Lower leg skin (tissue), 4 donors: ENCODE measurements around the gene SLC9A9. TPM values are rescaled to one million over a fixed set of nuclear protein-coding genes. Genes with fewer than 3 reads are reported as not detected.

Experiments used
- DNase-seq, 2 donors: peaks; one replicate each; pipeline ENCODE4 v3.0.0-alpha.2; 2019; ENCODE audit warnings: low spot score in 2 of 2
- H3K4me3 ChIP-seq: fragments of 200-600 bp; sonication (generic); 2 replicates; pipeline ENCODE4 v1.5.1; 2017; ENCODE audit warnings: mild to moderate bottlenecking, low read depth; ENCODE audit not compliant: poor library complexity, severe bottlenecking
- CTCF ChIP-seq, 3 donors: fragments of 450-650 bp; IDR thresholded peaks; one replicate each; pipeline ENCODE4 v1.5.1; 2016; ENCODE audit warnings: antibody characterized with exemption in 3 of 3, mild to moderate bottlenecking in 3 of 3, moderate library complexity in 2 of 3
- POLR2A ChIP-seq, 2 donors: fragments of 450-650 bp; IDR thresholded peaks; one replicate each; pipeline ENCODE4 v1.6.1; 2016 to 2017; ENCODE audit warnings: antibody characterized with exemption in 2 of 2, mild to moderate bottlenecking in 1 of 2, moderate library complexity in 1 of 2
- WGBS, 2 donors: methylation state at CpG; one replicate each; pipeline ENCODE4 v1.1.5; 2018; 5-methylcytosine and 5-hydroxymethylcytosine counted together
- intact Hi-C: fragments of 100-400 bp; cut with DNase I; formaldehyde crosslinking; loops from one replicate; pipeline ENCODE4 v1.15.0; 2023; ENCODE audit warnings: low total_unique reads
- total RNA-seq, 4 donors: library from RNA; depleted of rRNA; stranded (reverse); fragments of >200 nt; gene quantifications; one replicate each; pipeline ENCODE4 v1.1.0, GENCODE V29; 2016

Gene SLC9A9
- total RNA-seq, 4 donors from 2014 or later, result 14.6 to 40.8 (median 23.7) TPM

- no peak for DNase-seq
- intact Hi-C loops, result no loop called here
- TF ChIP-seq POLR2A (IDR thresholded peaks at IDR 0.05) (no peak), CTCF (IDR thresholded peaks at IDR 0.05) (no peak)
- no peak overlapping the region for H3K4me3 ChIP-seq
Observed at GRCh38 chr3:143256416-143256815, 591.9 kb downstream of the SLC9A9 start.

- DNase-seq, result no peak
- TF ChIP-seq POLR2A (IDR thresholded peaks at IDR 0.05), result no peak
- TF ChIP-seq CTCF (IDR thresholded peaks at IDR 0.05), result no peak
- intact Hi-C loops, result no loop called here
- H3K4me3 ChIP-seq, result no peak overlapping the region
Observed at GRCh38 chr3:143255739-143256138, 592.5 kb downstream of the SLC9A9 start.

GRCh38 chr3:143252931-143253330 lies 595.3 kb downstream of the SLC9A9 start:
- no peak for DNase-seq
- WGBS, 2 donors, result 64 to 65% methylated on average over 6 of the region's 6 CpGs

GRCh38 chr3:143249014-143249413 lies 599.3 kb downstream of the SLC9A9 start:
- intact Hi-C loops, result no loop called here
- WGBS, 2 donors, result 85 to 89% methylated on average over 2 of the region's 2 CpGs
- TF ChIP-seq POLR2A (IDR thresholded peaks at IDR 0.05), result no peak
- TF ChIP-seq CTCF (IDR thresholded peaks at IDR 0.05), result no peak
- DNase-seq, result no peak
- H3K4me3 ChIP-seq, result no peak overlapping the region

More at GRCh38 chr3:143252931-143253330, 595.3 kb downstream of the SLC9A9 start:
- TF ChIP-seq CTCF (IDR thresholded peaks at IDR 0.05), result no peak
- no peak for TF ChIP-seq POLR2A (IDR thresholded peaks at IDR 0.05)
- intact Hi-C loops, result no loop called here
- H3K4me3 ChIP-seq, result no peak overlapping the region

GRCh38 chr3:143247073-143247472 lies 601.2 kb downstream of the SLC9A9 start:
- TF ChIP-seq CTCF (IDR thresholded peaks at IDR 0.05) (no peak), POLR2A (IDR thresholded peaks at IDR 0.05) (no peak)
- 80 to 83% methylated on average over 3 of the region's 3 CpGs for WGBS, 2 donors
- no peak overlapping the region for H3K4me3 ChIP-seq
- intact Hi-C loops, result no loop called here
- no peak for DNase-seq

- no peak for TF ChIP-seq CTCF (IDR thresholded peaks at IDR 0.05)
- no peak for TF ChIP-seq POLR2A (IDR thresholded peaks at IDR 0.05)
- no peak overlapping the region for H3K4me3 ChIP-seq
- DNase-seq, result no peak
- WGBS, 2 donors, result 94 to 98% methylated on average over 4 of the region's 4 CpGs
- intact Hi-C loops, result no loop called here
Observed at GRCh38 chr3:143245692-143246091, 602.6 kb downstream of the SLC9A9 start.
